Measurements from ENCODE around the gene MT4.
A peak's percentile ranks its signal among the peaks of the same experiment; 100 is the strongest.

Gene MT4

DNA sequence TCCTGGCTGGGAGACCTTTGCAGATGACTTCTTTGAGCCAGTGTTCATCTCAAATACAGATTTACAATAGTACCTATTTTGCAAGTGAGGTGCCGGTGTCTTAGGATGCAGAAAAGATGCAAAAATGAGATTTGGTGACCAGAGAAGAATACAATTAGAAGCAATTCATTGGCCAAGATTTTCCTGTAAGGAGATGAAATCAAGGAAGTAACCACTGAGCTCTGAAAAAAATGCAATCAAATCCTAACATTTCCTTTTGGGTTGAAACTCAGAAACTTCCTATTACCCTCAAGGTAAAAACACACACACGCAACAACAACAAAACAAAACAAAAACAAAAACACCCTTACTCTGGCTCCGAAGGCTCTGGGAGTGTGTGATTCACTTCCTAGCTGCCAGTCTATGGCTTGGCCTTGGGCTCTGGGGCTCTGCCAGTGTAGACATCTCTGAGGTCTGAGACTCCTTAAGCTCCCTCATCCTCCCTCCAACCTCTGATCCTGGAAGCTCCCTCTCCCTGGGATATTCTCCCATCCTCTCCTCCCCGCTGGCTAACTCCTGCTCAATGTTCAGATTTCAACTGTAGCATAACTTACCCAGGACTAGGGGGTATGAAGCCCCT is 16.8 kb upstream of the MT4 start:
- no peak overlapping the region for H3K27ac ChIP-seq
- TF ChIP-seq, protein P1, sequence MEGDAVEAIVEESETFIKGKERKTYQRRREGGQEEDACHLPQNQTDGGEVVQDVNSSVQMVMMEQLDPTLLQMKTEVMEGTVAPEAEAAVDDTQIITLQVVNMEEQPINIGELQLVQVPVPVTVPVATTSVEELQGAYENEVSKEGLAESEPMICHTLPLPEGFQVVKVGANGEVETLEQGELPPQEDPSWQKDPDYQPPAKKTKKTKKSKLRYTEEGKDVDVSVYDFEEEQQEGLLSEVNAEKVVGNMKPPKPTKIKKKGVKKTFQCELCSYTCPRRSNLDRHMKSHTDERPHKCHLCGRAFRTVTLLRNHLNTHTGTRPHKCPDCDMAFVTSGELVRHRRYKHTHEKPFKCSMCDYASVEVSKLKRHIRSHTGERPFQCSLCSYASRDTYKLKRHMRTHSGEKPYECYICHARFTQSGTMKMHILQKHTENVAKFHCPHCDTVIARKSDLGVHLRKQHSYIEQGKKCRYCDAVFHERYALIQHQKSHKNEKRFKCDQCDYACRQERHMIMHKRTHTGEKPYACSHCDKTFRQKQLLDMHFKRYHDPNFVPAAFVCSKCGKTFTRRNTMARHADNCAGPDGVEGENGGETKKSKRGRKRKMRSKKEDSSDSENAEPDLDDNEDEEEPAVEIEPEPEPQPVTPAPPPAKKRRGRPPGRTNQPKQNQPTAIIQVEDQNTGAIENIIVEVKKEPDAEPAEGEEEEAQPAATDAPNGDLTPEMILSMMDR (conservative IDR thresholded peaks at IDR 0.05): no peak
- no peak for TF ChIP-seq ZFX (IDR thresholded peaks at IDR 0.05)

DNA sequence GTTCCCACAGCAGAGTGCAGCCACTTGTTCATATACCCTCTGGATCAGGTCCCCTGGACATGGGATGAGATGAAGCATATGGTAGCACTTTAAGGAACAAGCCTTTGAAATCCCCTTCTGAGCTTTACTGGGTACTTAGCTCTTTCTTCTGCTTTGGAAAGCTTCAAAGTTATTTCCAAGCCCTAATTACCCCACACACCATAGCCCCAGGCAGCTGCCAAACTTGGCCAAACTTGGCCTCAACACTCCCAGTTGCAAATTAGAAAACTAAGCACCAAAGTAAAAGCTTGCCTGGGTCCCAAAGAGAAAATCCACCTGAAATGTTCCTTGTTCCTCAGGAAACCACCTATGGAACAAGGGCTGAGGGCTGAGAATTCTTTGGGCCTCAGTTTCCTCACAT is 15.7 kb upstream of the MT4 start:
- TF ChIP-seq, protein P1 (conservative IDR thresholded peaks at IDR 0.05): no peak
- no peak for TF ChIP-seq ZFX (IDR thresholded peaks at IDR 0.05)
- H3K27ac ChIP-seq: no peak overlapping the region

DNA sequence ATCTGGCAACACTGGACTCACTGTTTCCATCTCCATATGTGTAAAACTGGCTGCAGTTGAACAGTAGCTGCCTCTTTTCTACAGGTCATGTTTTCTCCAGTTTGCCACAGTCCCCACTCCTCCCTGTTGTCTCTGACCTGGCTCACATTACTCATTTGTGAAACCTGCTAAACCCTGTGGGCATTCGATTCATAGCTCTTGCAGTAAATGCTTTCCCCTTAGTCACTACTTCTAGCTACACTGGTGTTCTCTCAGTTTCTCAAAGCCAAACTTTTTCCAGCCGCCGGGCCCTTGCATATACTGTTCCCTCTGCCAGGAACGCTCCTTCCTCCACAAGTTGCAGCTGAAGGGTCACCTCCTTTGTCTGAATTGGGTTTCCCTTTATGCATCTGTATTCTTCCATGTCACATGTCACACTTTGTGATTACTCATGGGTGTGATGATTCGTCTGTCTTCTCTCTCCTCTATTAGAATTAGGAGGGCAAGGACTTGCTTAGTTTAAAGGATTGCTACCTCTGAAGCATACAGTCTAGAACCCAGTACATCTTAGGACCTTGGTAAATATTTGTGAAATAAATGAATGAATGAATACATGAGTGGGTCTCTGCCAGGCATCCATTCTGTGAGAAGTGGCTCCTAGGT is 15.0 kb upstream of the MT4 start:
- TF ChIP-seq ZFX (IDR thresholded peaks at IDR 0.05): no peak
- TF ChIP-seq, protein P1 (conservative IDR thresholded peaks at IDR 0.05): no peak
- no peak overlapping the region for H3K27ac ChIP-seq

DNA sequence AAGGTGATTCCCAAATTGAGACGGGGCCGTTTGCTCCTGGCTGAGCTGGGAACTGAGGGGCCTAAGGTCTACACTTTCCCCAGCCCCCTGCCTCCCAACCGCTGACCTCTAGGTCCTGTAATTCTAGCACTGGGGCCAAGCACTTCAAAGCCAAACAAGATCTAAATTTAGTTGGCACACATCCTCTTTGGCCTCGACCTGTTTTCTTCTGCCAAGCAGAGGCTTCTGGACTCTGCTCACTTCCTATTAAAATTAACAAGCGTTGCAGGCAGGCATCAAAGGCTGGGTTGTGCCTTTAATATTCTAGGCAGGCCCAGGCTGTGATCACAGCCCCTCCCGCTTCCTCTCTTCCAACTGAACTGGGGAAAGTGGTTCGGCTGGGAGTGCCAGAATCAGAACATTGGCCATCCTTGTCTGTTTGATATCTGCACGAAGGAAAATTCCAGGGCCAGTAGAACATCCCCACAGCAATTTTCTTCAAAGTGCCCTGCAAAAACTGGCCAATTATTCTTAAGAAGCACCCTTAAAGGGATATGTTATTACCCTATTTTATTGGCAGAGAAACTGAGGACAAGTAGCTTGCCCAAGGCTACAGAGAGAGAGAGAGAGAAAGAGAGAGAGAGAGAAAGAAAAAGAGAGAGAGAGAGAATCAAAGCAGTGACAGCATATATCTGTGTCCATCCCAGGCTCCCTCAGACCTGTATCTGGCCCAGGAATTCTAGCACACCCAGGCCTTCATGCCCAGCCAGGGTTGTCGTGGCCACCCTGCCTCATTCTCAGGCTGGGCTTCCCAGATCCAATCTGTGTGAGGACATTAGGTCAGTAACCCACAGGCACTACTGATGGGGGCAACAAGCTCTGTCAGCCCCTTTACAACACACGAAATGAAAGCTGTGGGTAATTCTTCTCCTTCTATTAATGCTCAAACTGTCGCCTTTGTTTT is 12.8 kb upstream of the MT4 start:
- TF ChIP-seq, protein P1 (conservative IDR thresholded peaks at IDR 0.05): no peak
- TF ChIP-seq ZFX (IDR thresholded peaks at IDR 0.05): no peak
- peak overlapping the region; percentile 85 for H3K27ac ChIP-seq

DNA sequence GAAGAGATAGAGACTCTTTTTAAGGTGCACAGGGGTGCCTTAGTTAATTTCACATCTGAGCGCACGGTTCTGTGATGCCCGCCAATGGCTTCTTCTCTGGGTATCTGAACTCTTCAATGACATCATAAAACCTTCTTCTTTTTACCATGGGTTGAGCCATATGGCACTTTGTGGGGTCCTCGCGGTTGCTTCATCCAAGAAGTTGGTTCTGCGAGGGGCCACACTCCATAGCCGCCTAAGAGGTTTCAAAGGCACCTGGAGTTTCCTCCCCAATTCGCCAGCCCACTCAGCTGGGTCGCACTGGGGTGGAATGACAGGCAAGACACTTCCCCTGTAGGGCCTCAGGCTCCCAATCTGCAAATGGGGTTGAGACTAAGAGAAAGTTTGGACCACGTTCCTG is 10.4 kb upstream of the MT4 start:
- no peak overlapping the region for H3K27ac ChIP-seq
- TF ChIP-seq, protein P1 (conservative IDR thresholded peaks at IDR 0.05): no peak
- TF ChIP-seq ZFX (IDR thresholded peaks at IDR 0.05): no peak

DNA sequence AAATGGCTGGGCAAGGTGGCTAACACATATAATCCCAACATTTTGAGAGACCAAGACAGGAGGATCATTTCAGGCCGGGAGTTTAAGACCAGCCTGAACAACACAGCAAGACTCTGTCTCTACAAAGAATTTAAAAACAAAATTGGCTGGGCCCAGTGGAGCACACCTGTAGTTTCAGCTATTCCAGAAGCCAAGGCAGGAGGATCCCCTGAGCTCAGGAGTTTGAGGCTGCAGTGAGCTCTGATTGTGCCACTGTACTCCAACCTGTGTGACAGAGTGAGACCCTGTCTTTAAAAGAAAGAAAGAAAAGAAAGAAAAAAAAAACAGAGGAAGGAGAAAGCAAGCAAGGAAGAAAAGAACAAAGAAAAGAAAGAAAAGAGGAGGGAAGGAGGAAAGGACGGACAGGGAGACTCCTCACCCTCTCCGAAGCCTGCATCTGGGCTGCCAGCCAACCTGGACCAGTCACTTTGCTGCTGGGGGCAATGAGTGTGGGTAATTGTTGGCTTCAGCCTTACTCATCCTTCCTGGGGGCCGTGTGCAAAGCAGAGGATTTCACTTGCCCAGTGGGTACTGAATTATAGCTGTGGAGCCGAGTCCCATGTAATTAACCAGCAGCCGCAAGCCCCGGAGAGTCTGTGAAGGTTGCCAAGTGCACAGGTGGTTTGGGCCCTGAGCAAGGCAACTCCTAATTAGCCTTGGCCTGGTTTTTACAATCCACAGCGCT is 6.7 kb upstream of the MT4 start:
- no peak overlapping the region for H3K27ac ChIP-seq
- TF ChIP-seq ZFX (IDR thresholded peaks at IDR 0.05): no peak
- TF ChIP-seq, protein P1 (conservative IDR thresholded peaks at IDR 0.05): no peak
